SU-DHL-6 (cell line): Measurements from ENCODE around the gene BCAS1.

Experiments
- H2AFZ ChIP-seq: fragments of 200-600 bp; sonication (generic); 2 replicates; pipeline ENCODE4 v1.6.1; 2014; ENCODE audit warnings: low read depth, mild to moderate bottlenecking, moderate library complexity, mixed read lengths, antibody characterized with exemption, low read length; ENCODE audit not compliant: severe bottlenecking
- H3F3A ChIP-seq: fragments of 200-600 bp; shearing (Covaris generic); 2 replicates; pipeline ENCODE4 v1.6.0; 2016; ENCODE audit warnings: antibody characterized with exemption, mild to moderate bottlenecking; ENCODE audit not compliant: insufficient read depth
- H3K27ac ChIP-seq: fragments of 200-600 bp; sonication (generic); 2 replicates; pipeline ENCODE4 v1.5.1; 2016; ENCODE audit warnings: low read depth, mild to moderate bottlenecking, low read length, moderate library complexity, mixed read lengths
- H3K27me3 ChIP-seq: fragments of 200-600 bp; sonication (generic), shearing (Covaris generic); 2 replicates; pipeline ENCODE4 v1.6.0; 2014; ENCODE audit warnings: mild to moderate bottlenecking, low read length
- H3K36me3 ChIP-seq: fragments of 200-600 bp; sonication (generic); 2 replicates; pipeline ENCODE4 v1.6.1; 2014; ENCODE audit warnings: mild to moderate bottlenecking, low read length, mixed read lengths
- H3K4me2 ChIP-seq: fragments of 300-600, 200-600 bp; shearing (Covaris generic), sonication (generic); 2 replicates; pipeline ENCODE4 v1.6.0; 2014; ENCODE audit warnings: low read length, low read depth, mild to moderate bottlenecking; ENCODE audit not compliant: poor library complexity, severe bottlenecking
- H3K4me3 ChIP-seq: fragments of 200-600 bp; sonication (generic); 2 replicates; pipeline ENCODE4 v1.5.1; 2014; ENCODE audit warnings: antibody characterized with exemption, low read length, mild to moderate bottlenecking, mixed read lengths; ENCODE audit not compliant: insufficient read depth, poor library complexity, severe bottlenecking
- H3K79me2 ChIP-seq: fragments of 200-600 bp; sonication (generic); 2 replicates; pipeline ENCODE4 v1.6.1; 2014; ENCODE audit warnings: mild to moderate bottlenecking, low read length, moderate library complexity; ENCODE audit not compliant: insufficient read depth
- H3K9ac ChIP-seq: fragments of 200-600 bp; sonication (generic); 2 replicates; pipeline ENCODE4 v1.7.0; 2014; ENCODE audit warnings: mild to moderate bottlenecking, low read length
- H3K9me2 ChIP-seq: fragments of 200-600 bp; sonication (generic); replicated peaks from 2 replicates; pipeline ENCODE4 v1.6.1; 2014; ENCODE audit warnings: low read length; ENCODE audit not compliant: insufficient read depth
- H3K9me3 ChIP-seq: fragments of 200-600 bp; sonication (generic); 2 replicates; pipeline ENCODE4 v1.6.1; 2014; ENCODE audit warnings: low read length, mixed read lengths; ENCODE audit not compliant: insufficient read depth
- H4K20me1 ChIP-seq: fragments of 200-600 bp; sonication (generic); 2 replicates; pipeline ENCODE4 v1.6.1; 2014; ENCODE audit warnings: low read depth, mild to moderate bottlenecking, antibody characterized with exemption, low read length, moderate library complexity, mixed read lengths
- EZH2phosphoT487 ChIP-seq: fragments of 200-600 bp; sonication (generic), shearing (Covaris generic); conservative IDR thresholded peaks from 2 replicates; pipeline ENCODE4 v1.6.1; 2018; ENCODE audit warnings: mild to moderate bottlenecking, antibody characterized with exemption, low read length, moderate library complexity, mixed read lengths
- TF ChIP-seq, protein P1 (sequence below): fragments of 200-600 bp; sonication (generic); IDR thresholded peaks from one replicate; pipeline ENCODE4 v1.5.1; 2017; ENCODE audit warnings: antibody characterized with exemption, mild to moderate bottlenecking, low read length, moderate library complexity; ENCODE audit not compliant: insufficient read depth, poor library complexity, severe bottlenecking

Gene BCAS1

DNA sequence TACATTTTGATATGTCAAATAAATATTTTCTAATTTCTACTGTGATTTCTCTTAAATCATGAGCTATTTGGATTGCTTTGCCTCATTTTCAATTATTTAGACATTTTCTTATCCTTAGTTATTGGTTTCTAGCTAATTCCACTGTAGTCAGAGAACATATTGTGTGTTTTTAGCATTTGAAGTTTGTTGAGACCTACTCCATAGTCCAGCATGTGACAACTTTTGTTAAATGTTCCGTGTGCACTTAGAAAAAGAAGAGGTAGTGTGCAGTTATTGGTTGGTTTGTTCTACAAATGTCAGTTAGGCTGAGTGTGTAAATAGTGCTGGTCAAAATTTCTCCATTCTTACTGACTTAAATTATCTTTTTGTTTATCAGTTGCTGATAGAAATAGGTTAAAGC is 138.8 kb downstream of the BCAS1 start:
- Histone ChIP-seq H3K9me3 (no peaks in the 10 kb centered on the region), H3K27ac (no peak overlapping the region), H3K36me3 (no peaks in the 10 kb centered on the region), H3K4me3 (no peak overlapping the region), H4K20me1 (no peaks in the 10 kb centered on the region), H2AFZ (no peak overlapping the region), H3K9ac (no peak overlapping the region), H3K9me2 (no peaks in the 10 kb centered on the region), H3K4me2 (no peak overlapping the region), H3K79me2 (no peaks in the 10 kb centered on the region), H3F3A (no peaks in the 10 kb centered on the region; the same call in 1 of the 2 replicates), H3K27me3 (no peaks in the 10 kb centered on the region)
- TF ChIP-seq EZH2phosphoT487: no peak
- TF ChIP-seq, protein P1, sequence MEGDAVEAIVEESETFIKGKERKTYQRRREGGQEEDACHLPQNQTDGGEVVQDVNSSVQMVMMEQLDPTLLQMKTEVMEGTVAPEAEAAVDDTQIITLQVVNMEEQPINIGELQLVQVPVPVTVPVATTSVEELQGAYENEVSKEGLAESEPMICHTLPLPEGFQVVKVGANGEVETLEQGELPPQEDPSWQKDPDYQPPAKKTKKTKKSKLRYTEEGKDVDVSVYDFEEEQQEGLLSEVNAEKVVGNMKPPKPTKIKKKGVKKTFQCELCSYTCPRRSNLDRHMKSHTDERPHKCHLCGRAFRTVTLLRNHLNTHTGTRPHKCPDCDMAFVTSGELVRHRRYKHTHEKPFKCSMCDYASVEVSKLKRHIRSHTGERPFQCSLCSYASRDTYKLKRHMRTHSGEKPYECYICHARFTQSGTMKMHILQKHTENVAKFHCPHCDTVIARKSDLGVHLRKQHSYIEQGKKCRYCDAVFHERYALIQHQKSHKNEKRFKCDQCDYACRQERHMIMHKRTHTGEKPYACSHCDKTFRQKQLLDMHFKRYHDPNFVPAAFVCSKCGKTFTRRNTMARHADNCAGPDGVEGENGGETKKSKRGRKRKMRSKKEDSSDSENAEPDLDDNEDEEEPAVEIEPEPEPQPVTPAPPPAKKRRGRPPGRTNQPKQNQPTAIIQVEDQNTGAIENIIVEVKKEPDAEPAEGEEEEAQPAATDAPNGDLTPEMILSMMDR: no peak

DNA sequence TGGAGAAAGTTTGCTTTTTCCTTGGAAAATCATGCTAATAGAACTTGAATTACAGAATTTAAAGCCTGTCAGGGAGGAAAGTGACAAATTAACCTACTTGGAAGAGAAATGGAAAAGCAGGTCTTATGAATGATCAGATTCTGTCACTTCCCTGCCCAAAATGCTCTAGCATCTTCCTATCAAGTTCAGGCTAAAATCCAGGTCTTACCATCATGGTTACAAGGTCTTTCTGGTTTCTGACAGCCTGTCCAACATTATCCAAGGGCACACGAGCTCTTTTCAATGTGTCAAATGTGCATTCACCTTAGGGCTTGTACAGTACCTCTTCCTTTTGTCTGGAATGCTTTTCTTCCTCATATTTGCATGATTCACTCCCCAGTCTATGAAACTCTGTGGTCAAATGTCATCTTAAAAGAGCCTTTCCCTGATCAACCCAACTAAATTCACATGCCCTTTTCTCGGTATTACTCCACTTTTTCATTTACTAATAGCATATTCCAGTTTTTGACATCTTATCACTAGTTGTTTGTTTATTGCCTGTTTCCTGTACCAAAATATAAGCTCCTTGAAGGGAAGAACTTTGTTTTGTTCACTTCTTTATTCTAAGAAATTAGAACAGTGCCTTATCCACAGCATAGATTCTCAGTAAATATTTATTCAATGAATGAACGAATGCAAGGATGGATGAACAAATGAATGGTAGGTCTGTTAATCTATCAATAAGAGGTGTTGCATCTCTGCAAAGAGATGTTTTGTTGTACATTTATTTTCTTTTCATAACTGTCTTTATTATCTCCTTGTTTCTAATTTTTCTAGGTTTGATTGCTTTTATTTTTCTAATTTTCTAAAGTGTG is 139.5 kb downstream of the BCAS1 start:
- H3K4me3 ChIP-seq: no peak overlapping the region
- no peak overlapping the region for H3K9ac ChIP-seq
- no peaks in the 10 kb centered on the region; the same call in 1 of the 2 replicates for H3F3A ChIP-seq
- no peaks in the 10 kb centered on the region for H3K36me3 ChIP-seq
- H3K27ac ChIP-seq: no peak overlapping the region
- no peaks in the 10 kb centered on the region for H3K9me2 ChIP-seq
- H2AFZ ChIP-seq: no peak overlapping the region
- H3K79me2 ChIP-seq: no peaks in the 10 kb centered on the region
- H3K27me3 ChIP-seq: no peaks in the 10 kb centered on the region
- H3K4me2 ChIP-seq: no peak overlapping the region
- H3K9me3 ChIP-seq: no peaks in the 10 kb centered on the region
- TF ChIP-seq, protein P1: no peak
- TF ChIP-seq EZH2phosphoT487: no peak
- H4K20me1 ChIP-seq: no peaks in the 10 kb centered on the region

DNA sequence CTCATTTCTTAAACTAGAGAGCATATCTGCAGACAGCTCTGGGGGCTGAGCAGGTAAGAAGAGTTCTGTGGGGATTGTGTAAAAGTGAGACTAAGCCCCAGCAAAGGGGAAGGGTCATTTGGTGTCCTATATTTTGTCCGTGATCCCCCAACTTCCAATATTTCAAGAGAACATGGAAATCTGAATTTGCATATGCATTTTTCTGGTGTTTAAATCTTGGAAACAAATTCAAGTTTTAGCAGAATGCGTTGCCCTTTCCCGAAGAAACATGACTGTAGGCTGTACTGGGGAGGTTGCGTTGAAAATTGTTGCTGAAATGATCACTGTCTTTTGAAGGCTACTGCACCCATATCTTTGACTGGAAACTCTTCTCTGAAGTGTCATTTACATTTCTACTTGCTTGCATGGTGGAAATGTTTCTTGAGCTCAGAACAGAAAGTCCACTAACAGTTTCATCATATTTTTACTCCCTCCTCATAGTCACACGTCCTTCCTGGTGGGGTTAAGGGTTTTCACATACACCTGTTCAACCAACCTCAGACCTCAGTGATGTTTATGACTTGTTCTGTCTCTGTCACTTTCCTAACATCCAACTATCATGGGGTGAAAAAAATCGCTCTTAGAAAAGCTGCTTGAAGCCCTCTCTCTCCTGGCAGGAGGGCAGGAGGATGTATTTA is 140.3 kb downstream of the BCAS1 start:
- no peak overlapping the region for H3K9ac ChIP-seq
- no peak overlapping the region for H3K4me3 ChIP-seq
- H3K36me3 ChIP-seq: no peaks in the 10 kb centered on the region
- no peaks in the 10 kb centered on the region; the same call in 1 of the 2 replicates for H3F3A ChIP-seq
- H3K27me3 ChIP-seq: no peaks in the 10 kb centered on the region
- H2AFZ ChIP-seq: no peak overlapping the region
- H3K79me2 ChIP-seq: no peaks in the 10 kb centered on the region
- no peak overlapping the region for H3K27ac ChIP-seq
- H3K9me2 ChIP-seq: no peaks in the 10 kb centered on the region
- TF ChIP-seq, protein P1: no peak
- no peak for TF ChIP-seq EZH2phosphoT487
- no peaks in the 10 kb centered on the region for H3K9me3 ChIP-seq
- no peak overlapping the region for H3K4me2 ChIP-seq
- no peaks in the 10 kb centered on the region for H4K20me1 ChIP-seq
